IMR-90 (cell line): ENCODE data around the gene PCCA. TPM values are rescaled to one million over a fixed set of nuclear protein-coding genes. Genes with fewer than 3 reads are reported as not detected.

Source experiments
- ATAC-seq: fragments of 200-7000 bp; cut with Tn5 transposase; 2 replicates; pipeline ENCODE4 v1.9.1; 2020; ENCODE audit warnings: low read depth, mild to moderate bottlenecking, moderate library complexity
- BruUV-seq: library from RNA; stranded (reverse); fragments of 400-500 nt; replicated peaks from 2 replicates; lab custom pipeline; 2021; lab: Mats Ljungman, UMichigan
- CTCF ChIA-PET: fragments of 300-600 bp; formaldehyde crosslinking; extraction: SDS; loops from one replicate; lab custom pipeline; 2021; ENCODE audit warnings: antibody characterized with exemption; lab: Yijun Ruan, JAX
- POLR2A ChIA-PET: fragments of 300-600 bp; sonication (Branson Sonifier 250); formaldehyde crosslinking; loops from one replicate; lab custom pipeline; 2022; ENCODE audit warnings: antibody characterized with exemption; ENCODE audit not compliant: unreplicated experiment; lab: Charles Lee
- DNase-seq: peaks from one replicate; pipeline ENCODE4 v3.0.0; 2013
- H2AFZ ChIP-seq: replicated peaks from 2 replicates; pipeline ENCODE3; 2013; ENCODE audit warnings: low read length, mild to moderate bottlenecking; ENCODE audit not compliant: poor library complexity
- H2AK5ac ChIP-seq: 2 replicates; pipeline ENCODE4 v1.6.1; 2013; ENCODE audit warnings: low read depth, low read length, inconsistent platforms
- H2AK9ac ChIP-seq: replicated peaks from 2 replicates; pipeline ENCODE3; 2013; ENCODE audit warnings: mild to moderate bottlenecking, low read depth, low read length, moderate library complexity; ENCODE audit not compliant: poor library complexity
- H2BK120ac ChIP-seq: 2 replicates; pipeline ENCODE4 v1.6.1; 2013; ENCODE audit warnings: low read depth, low read length, inconsistent platforms
- H2BK15ac ChIP-seq: 3 replicates; pipeline ENCODE4 v1.6.1; 2013; ENCODE audit warnings: low read depth, low read length, inconsistent platforms
- H2BK20ac ChIP-seq: 2 replicates; pipeline ENCODE4 v1.6.1; 2013; ENCODE audit warnings: low read depth, mild to moderate bottlenecking, inconsistent platforms, low read length, moderate library complexity
- H2BK5ac ChIP-seq: 2 replicates; pipeline ENCODE4 v1.6.1; 2013; ENCODE audit warnings: mild to moderate bottlenecking, low read depth, low read length, inconsistent platforms; ENCODE audit not compliant: poor library complexity, severe bottlenecking
- H3K14ac ChIP-seq: replicated peaks from 2 replicates; pipeline ENCODE4 v1.6.1; 2013; ENCODE audit warnings: low read depth, low read length, inconsistent platforms
- H3K18ac ChIP-seq: 2 replicates; pipeline ENCODE4 v1.6.1; 2013; ENCODE audit warnings: low read depth, low read length, control low read depth
- H3K23ac ChIP-seq: 2 replicates; pipeline ENCODE4 v1.6.1; 2013; ENCODE audit warnings: low read depth, low read length, inconsistent platforms
- H3K27ac ChIP-seq: 2 replicates; pipeline ENCODE4 v1.5.1; 2013; ENCODE audit warnings: mild to moderate bottlenecking, control low read depth, low read length; ENCODE audit not compliant: insufficient read depth
- H3K27me3 ChIP-seq: 2 replicates; pipeline ENCODE4 v1.6.1; 2013; ENCODE audit warnings: low read length; ENCODE audit not compliant: control insufficient read depth, insufficient read depth
- H3K36me3 ChIP-seq: 2 replicates; pipeline ENCODE4 v1.6.1; 2013; ENCODE audit warnings: low read length, mixed read lengths; ENCODE audit not compliant: control insufficient read depth, insufficient read depth
- H3K4ac ChIP-seq: 2 replicates; pipeline ENCODE4 v1.6.1; 2013; ENCODE audit warnings: low read depth, low read length, inconsistent platforms
- H3K4me1 ChIP-seq: 2 replicates; pipeline ENCODE4 v1.6.1; 2013; ENCODE audit warnings: low read length, mixed read lengths; ENCODE audit not compliant: control insufficient read depth, insufficient read depth
- H3K4me2 ChIP-seq: 2 replicates; pipeline ENCODE4 v1.6.1; 2013; ENCODE audit warnings: low read depth, mild to moderate bottlenecking, control low read depth, low read length, moderate library complexity
- H3K4me3 ChIP-seq: 2 replicates; pipeline ENCODE4 v1.5.1; 2013; ENCODE audit warnings: low read depth, mild to moderate bottlenecking, control low read depth, low read length, moderate library complexity; ENCODE audit not compliant: insufficient read depth
- H3K56ac ChIP-seq: 2 replicates; pipeline ENCODE4 v1.6.1; 2013; ENCODE audit warnings: low read length, inconsistent platforms; ENCODE audit not compliant: insufficient read depth; ENCODE audit errors: extremely low read depth
- H3K79me1 ChIP-seq, 2 experiments: 2 replicates each; pipeline ENCODE4 v1.6.1; 2013; ENCODE audit warnings: low read length in 2 of 2, inconsistent platforms in 1 of 2, low read depth in 1 of 2
- H3K9ac ChIP-seq: 2 replicates; pipeline ENCODE4 v1.6.1; 2013; ENCODE audit warnings: low read depth, low read length, control low read depth
- H3K9me1 ChIP-seq: 2 replicates; pipeline ENCODE4 v1.6.1; 2013; ENCODE audit warnings: low read length, inconsistent platforms; ENCODE audit not compliant: insufficient read depth
- H3K9me3 ChIP-seq: 2 replicates; pipeline ENCODE4 v1.6.1; 2013; ENCODE audit warnings: low read length; ENCODE audit not compliant: control insufficient read depth, insufficient read depth
- H4K20me1 ChIP-seq: 2 replicates; pipeline ENCODE4 v1.6.1; 2013; ENCODE audit warnings: low read length, inconsistent platforms; ENCODE audit not compliant: insufficient read depth
- H4K5ac ChIP-seq: 2 replicates; pipeline ENCODE4 v1.6.1; 2013; ENCODE audit warnings: mild to moderate bottlenecking, low read depth, low read length, control low read depth
- H4K8ac ChIP-seq, 2 experiments: 2 replicates each; pipeline ENCODE4 v1.6.1; 2013; ENCODE audit warnings: low read depth in 2 of 2, low read length in 2 of 2, control low read depth in 1 of 2, inconsistent platforms in 1 of 2
- H4K91ac ChIP-seq: 2 replicates; pipeline ENCODE4 v1.6.1; 2013; ENCODE audit warnings: low read depth, low read length, inconsistent platforms; ENCODE audit not compliant: insufficient read depth
- BHLHE40 ChIP-seq: fragments of 150-350 bp; IDR thresholded peaks from 2 replicates; pipeline ENCODE4 v1.6.1; 2016; ENCODE audit warnings: mild to moderate bottlenecking, low read depth, low read length
- CEBPB ChIP-seq: IDR thresholded peaks from 2 replicates; pipeline ENCODE4 v1.6.1; 2012; ENCODE audit warnings: low read depth, low read length, improper control_type of control experiment
- CHD1 ChIP-seq: IDR thresholded peaks from 2 replicates; pipeline ENCODE4 v1.6.1; 2012; ENCODE audit warnings: low read depth, low read length, improper control_type of control experiment
- FOS ChIP-seq: fragments of 150-350 bp; IDR thresholded peaks from 2 replicates; pipeline ENCODE4 v1.6.1; 2016; ENCODE audit warnings: low read depth, low read length
- MAFK ChIP-seq: IDR thresholded peaks from 2 replicates; pipeline ENCODE4 v1.6.1; 2012; ENCODE audit warnings: low read depth, low read length, improper control_type of control experiment
- MAZ ChIP-seq: IDR thresholded peaks from 2 replicates; pipeline ENCODE4 v1.6.1; 2012; ENCODE audit warnings: low read depth, mild to moderate bottlenecking, low read length, improper control_type of control experiment, moderate library complexity, borderline replicate concordance
- MXI1 ChIP-seq: IDR thresholded peaks from 2 replicates; pipeline ENCODE4 v1.6.1; 2012; ENCODE audit warnings: low read depth, mild to moderate bottlenecking, low read length, moderate library complexity, borderline replicate concordance
- NFE2L2 ChIP-seq: fragments of 150-350 bp; IDR thresholded peaks from 2 replicates; pipeline ENCODE4 v1.6.1; 2016; ENCODE audit warnings: low read depth, mild to moderate bottlenecking, low read length
- POLR2A ChIP-seq: IDR thresholded peaks from 2 replicates; pipeline ENCODE4 v1.6.1; 2012; ENCODE audit warnings: mild to moderate bottlenecking, low read depth, low read length
- RAD21 ChIP-seq: IDR thresholded peaks from 2 replicates; pipeline ENCODE4 v1.6.1; 2012; ENCODE audit warnings: low read length, improper control_type of control experiment
- RCOR1 ChIP-seq: IDR thresholded peaks from 2 replicates; pipeline ENCODE4 v1.6.1; 2012; ENCODE audit warnings: mild to moderate bottlenecking, low read length, improper control_type of control experiment; ENCODE audit not compliant: insufficient replicate concordance
- RFX5 ChIP-seq: IDR thresholded peaks from 2 replicates; pipeline ENCODE4 v1.8.0; 2012; ENCODE audit warnings: low read depth, mild to moderate bottlenecking, low read length, moderate library complexity
- SMC3 ChIP-seq: fragments of 150-350 bp; IDR thresholded peaks from 2 replicates; pipeline ENCODE4 v1.6.1; 2016; ENCODE audit warnings: low read depth, mild to moderate bottlenecking, antibody characterized with exemption, low read length, moderate library complexity
- WGBS, 2 experiments: methylation state at CpG; one replicate each; pipeline versions ENCODE4 v1.1.5 to v1.1.7; 2013; ENCODE audit warnings: missing lambda C conversion rate in 2 of 2; ENCODE audit not compliant: insufficient read length in 1 of 2; ENCODE audit errors: extremely low coverage in 2 of 2; 5-methylcytosine and 5-hydroxymethylcytosine counted together
- dilution Hi-C: fragments of 300-500 bp; cut with HindIII; formaldehyde crosslinking; loops from one replicate; pipeline ENCODE4 v1.14.3; 2018; ENCODE audit warnings: low sequenced_read_pairs; ENCODE audit not compliant: unreplicated experiment
- in situ Hi-C: fragments of 300-500 bp; cut with MboI; formaldehyde crosslinking; loops from 3 replicates; pipeline ENCODE4 v1.14.3; 2019; ENCODE audit warnings: low sequenced_read_pairs, inconsistent platforms, mixed read lengths
- intact Hi-C: fragments of 100-400 bp; cut with micrococcal nuclease; formaldehyde crosslinking; loops from 2 replicates; pipeline ENCODE4 v1.10.0; 2022
- polyA plus RNA-seq, 3 experiments: library from polyadenylated mRNA; depleted of rRNA; stranded (reverse); fragments of >200 nt; gene quantifications; 2 replicates each; pipeline ENCODE4 v1.2.3, GENCODE V29; 2012; ENCODE audit warnings: low replicate concordance in 1 of 3
- total RNA-seq: library from RNA; depleted of rRNA; stranded (reverse); fragments of >200 nt; gene quantifications from 2 replicates; pipeline ENCODE4 v1.2.3, GENCODE V29; 2012
- TF ChIP-seq, protein P1 (sequence below): fragments of 150-350 bp; IDR thresholded peaks from 2 replicates; pipeline ENCODE4 v1.6.1; 2016; ENCODE audit warnings: low read depth, mild to moderate bottlenecking, low read length, moderate library complexity, borderline replicate concordance
- TF ChIP-seq, protein P2 (sequence below): conservative IDR thresholded peaks from 2 replicates; pipeline ENCODE4 v1.5.1; 2012; ENCODE audit warnings: mild to moderate bottlenecking, low read depth, low read length, improper control_type of control experiment
- TF ChIP-seq, protein P3 (sequence below): fragments of 150-350 bp; IDR thresholded peaks from 2 replicates; pipeline ENCODE4 v1.6.1; 2017; ENCODE audit warnings: mild to moderate bottlenecking, antibody characterized with exemption, low read length, low read depth

PCCA gene
- total and polyA plus RNA-seq, 2 of the 4 experiments (the other 2 are of a cell fraction): 7.6 to 24.0 TPM

DNA sequence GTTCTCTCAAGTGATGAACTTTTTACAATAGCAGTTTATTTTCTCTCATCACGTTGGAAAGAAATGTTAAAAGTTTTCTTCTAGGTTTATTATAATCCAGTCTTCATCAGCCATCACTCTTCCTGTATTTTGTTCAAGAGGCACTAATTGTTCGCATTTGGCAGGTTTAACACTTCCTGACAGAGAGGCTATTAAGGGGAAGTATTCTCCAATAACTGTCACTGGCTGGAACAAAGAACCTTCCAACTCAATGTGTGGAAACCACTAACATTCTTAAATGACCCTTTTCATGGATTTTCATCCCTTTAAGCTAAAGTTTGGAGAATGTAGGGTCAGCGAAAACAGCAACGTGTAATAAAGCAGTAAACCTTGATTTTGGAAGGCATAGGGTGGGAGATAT is 145.1 kb downstream of the PCCA start:
- DNase-seq (no peak), ATAC-seq (no peak)
- dilution Hi-C loops: no loop called here
- peak overlapping the region; percentile 60; the same call in 1 of the 2 replicates for H3K18ac ChIP-seq
- H3K56ac ChIP-seq: no peak overlapping the region
- H3K14ac ChIP-seq: no peak overlapping the region; the same call in 1 of the 2 replicates
- no TSS peak for BruUV-seq
- no peaks in the 10 kb centered on the region for H4K20me1 ChIP-seq
- H2AK5ac ChIP-seq: no peak overlapping the region
- H4K91ac ChIP-seq: no peak overlapping the region
- H3K27ac ChIP-seq: no peak overlapping the region
- no peak overlapping the region for H2BK5ac ChIP-seq
- intact Hi-C loops: loop anchor here (2.0 to 5.0 kb wide), 4 partner anchors 147 to 577 kb away; partner anchors contain the start of gene PCCA
- no peak overlapping the region for H4K5ac ChIP-seq
- no peak overlapping the region for H3K4me2 ChIP-seq
- ChIA-PET POLR2A (no interaction called here), CTCF (interaction anchor here (0.6 to 1.7 kb wide), 2 partner anchors 143 to 280 kb away, joined by 3 to 6 read pairs; no protein-coding TSS in a partner anchor)
- no peaks in the 10 kb centered on the region for H3K9me1 ChIP-seq
- H3K27me3 ChIP-seq: no peaks in the 10 kb centered on the region
- H4K8ac ChIP-seq: no peak overlapping the region; a peak in 1 of 4 replicates
- peaks cover 4% of the 10 kb centered on the region for H3K4me1 ChIP-seq
- H2BK20ac ChIP-seq: no peak overlapping the region
- no peak overlapping the region for H2BK120ac ChIP-seq
- H3K79me1 ChIP-seq: peaks cover 3 to 6% of the 10 kb centered on the region in 2 experiments; a peak in 2 of 4 replicates
- H3K9me3 ChIP-seq: no peaks in the 10 kb centered on the region
- H3K9ac ChIP-seq: no peak overlapping the region
- no CpG with 5 or more reads among the region's 4 CpGs for WGBS, 2 experiments
- H3K36me3 ChIP-seq: no peaks in the 10 kb centered on the region
- H3K4me3 ChIP-seq: no peak overlapping the region
- no peak overlapping the region; the same call in 2 of the 3 replicates for H2BK15ac ChIP-seq
- H3K23ac ChIP-seq: no peak overlapping the region; the same call in 1 of the 2 replicates
- no peak overlapping the region for H3K4ac ChIP-seq
- in situ Hi-C loops: loop anchor here (10.0 kb wide), 2 partner anchors 249 to 579 kb away; partner anchors contain the start of gene ZIC2
- no peak overlapping the region for H2AFZ ChIP-seq
- no peak overlapping the region for H2AK9ac ChIP-seq
- TF ChIP-seq MAZ (no peak), CHD1 (no peak), RFX5 (no peak), RAD21 (no peak), NFE2L2 (no peak), MAFK (no peak), POLR2A (no peak), RCOR1 (no peak), FOS (no peak), MXI1 (no peak), SMC3 (no peak), CEBPB (no peak), BHLHE40 (no peak)
- TF ChIP-seq, protein P1, sequence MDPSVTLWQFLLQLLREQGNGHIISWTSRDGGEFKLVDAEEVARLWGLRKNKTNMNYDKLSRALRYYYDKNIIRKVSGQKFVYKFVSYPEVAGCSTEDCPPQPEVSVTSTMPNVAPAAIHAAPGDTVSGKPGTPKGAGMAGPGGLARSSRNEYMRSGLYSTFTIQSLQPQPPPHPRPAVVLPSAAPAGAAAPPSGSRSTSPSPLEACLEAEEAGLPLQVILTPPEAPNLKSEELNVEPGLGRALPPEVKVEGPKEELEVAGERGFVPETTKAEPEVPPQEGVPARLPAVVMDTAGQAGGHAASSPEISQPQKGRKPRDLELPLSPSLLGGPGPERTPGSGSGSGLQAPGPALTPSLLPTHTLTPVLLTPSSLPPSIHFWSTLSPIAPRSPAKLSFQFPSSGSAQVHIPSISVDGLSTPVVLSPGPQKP: no peak
- TF ChIP-seq, protein P2, sequence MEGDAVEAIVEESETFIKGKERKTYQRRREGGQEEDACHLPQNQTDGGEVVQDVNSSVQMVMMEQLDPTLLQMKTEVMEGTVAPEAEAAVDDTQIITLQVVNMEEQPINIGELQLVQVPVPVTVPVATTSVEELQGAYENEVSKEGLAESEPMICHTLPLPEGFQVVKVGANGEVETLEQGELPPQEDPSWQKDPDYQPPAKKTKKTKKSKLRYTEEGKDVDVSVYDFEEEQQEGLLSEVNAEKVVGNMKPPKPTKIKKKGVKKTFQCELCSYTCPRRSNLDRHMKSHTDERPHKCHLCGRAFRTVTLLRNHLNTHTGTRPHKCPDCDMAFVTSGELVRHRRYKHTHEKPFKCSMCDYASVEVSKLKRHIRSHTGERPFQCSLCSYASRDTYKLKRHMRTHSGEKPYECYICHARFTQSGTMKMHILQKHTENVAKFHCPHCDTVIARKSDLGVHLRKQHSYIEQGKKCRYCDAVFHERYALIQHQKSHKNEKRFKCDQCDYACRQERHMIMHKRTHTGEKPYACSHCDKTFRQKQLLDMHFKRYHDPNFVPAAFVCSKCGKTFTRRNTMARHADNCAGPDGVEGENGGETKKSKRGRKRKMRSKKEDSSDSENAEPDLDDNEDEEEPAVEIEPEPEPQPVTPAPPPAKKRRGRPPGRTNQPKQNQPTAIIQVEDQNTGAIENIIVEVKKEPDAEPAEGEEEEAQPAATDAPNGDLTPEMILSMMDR: no peak
- TF ChIP-seq, protein P3, sequence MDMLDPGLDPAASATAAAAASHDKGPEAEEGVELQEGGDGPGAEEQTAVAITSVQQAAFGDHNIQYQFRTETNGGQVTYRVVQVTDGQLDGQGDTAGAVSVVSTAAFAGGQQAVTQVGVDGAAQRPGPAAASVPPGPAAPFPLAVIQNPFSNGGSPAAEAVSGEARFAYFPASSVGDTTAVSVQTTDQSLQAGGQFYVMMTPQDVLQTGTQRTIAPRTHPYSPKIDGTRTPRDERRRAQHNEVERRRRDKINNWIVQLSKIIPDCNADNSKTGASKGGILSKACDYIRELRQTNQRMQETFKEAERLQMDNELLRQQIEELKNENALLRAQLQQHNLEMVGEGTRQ: no peak
